GM20000 (cell line): Measurements from ENCODE around the gene FAM240B.

Experiments
- DNase-seq: peaks from one replicate; pipeline ENCODE4 v3.0.0; 2012; ENCODE audit warnings: low spot score
- CTCF ChIP-seq: IDR thresholded peaks from 2 replicates; pipeline ENCODE4 v1.5.1; 2012; ENCODE audit warnings: mild to moderate bottlenecking, control low read depth; ENCODE audit errors: extremely low read depth, missing control alignments

Gene FAM240B

GRCh38 chr9:38727497-38728001 is 7.6 kb upstream of the FAM240B start:
- DNase-seq: peak; percentile 16
- no peak for TF ChIP-seq CTCF

GRCh38 chr9:38724754-38725153 is 4.8 kb upstream of the FAM240B start:
- no peak for DNase-seq
- TF ChIP-seq CTCF: no peak

- no peak for TF ChIP-seq CTCF
- DNase-seq: no peak
Measured at GRCh38 chr9:38718148-38718547, 1.8 kb downstream of the FAM240B start.

GRCh38 chr9:38715684-38716083 is 4.2 kb downstream of the FAM240B start:
- no peak for DNase-seq

GRCh38 chr9:38713426-38713825 is 6.5 kb downstream of the FAM240B start:
- DNase-seq: no peak
- no peak for TF ChIP-seq CTCF

More at GRCh38 chr9:38715684-38716083, 4.2 kb downstream of the FAM240B start:
- no peak for TF ChIP-seq CTCF

- DNase-seq: no peak
- no peak for TF ChIP-seq CTCF
Measured at GRCh38 chr9:38708759-38709158, 11.2 kb downstream of the FAM240B start.

GRCh38 chr9:38707885-38708637 is 11.9 kb downstream of the FAM240B start:
- peak; percentile 30 for DNase-seq

More at GRCh38 chr9:38707885-38708637, 11.9 kb downstream of the FAM240B start:
- TF ChIP-seq CTCF: peak; percentile 14
